GM12892 (cell line): ENCODE measurements around the gene S100A5.

Experiments used
- POLR2A ChIP-seq: IDR thresholded peaks from 2 replicates; pipeline ENCODE4 v1.6.1; 2011; ENCODE audit warnings: low read depth, low read length, control low read depth
- POLR2AphosphoS5 ChIP-seq: IDR thresholded peaks from 2 replicates; pipeline ENCODE4 v1.6.1; 2011; ENCODE audit warnings: low read depth, low read length, control low read depth
- TAF1 ChIP-seq: IDR thresholded peaks from 2 replicates; pipeline ENCODE4 v1.6.1; 2011; ENCODE audit warnings: low read depth, mild to moderate bottlenecking, control low read depth, low read length, borderline replicate concordance

DNA sequence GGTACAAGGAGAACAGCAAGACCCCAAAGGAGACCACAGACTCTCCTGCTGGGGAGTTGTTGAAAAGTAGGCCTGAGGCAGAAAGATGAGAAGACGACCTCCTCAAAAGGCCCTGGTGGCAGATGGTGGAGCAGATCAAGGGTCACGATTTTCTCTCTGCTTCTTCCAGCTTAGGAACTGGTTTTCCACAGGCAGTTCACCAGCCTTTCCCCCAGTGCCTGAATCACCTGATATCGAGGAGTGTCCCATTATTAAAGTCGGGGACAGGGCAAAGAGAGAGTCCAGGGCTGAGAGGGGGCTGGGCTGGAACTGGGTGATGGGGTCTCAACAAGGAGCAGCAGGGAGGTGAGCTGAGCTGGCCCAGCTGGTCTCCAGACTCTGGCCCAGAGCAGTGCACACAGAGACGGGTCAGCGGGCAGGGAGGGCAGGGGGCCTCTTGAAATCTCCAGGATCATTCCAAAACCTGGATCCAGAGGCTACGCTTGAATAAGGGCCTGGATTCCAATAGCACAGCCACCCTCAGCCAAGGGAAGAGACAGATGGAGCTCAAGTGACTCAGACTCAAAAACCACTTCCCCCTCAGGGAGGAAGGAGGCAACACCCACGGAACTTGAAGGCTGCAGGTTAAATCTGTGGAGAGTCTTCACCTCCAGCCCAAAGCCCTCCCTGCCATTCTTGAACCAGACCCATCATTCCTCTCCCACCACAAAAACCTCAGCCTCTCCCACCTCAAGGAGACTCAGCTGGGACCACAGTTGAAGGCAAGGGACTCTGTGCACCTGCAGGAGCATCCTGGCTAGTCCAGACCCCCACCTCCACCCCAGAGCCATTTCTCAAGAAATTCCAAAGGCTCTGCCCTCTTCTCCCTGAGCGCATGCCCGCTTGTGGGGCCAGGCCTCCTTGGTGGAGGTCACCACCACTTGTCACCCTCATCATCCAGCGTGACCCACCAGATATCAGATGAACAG lies at the start of gene S100A5:
- TF ChIP-seq POLR2A (no peak), POLR2AphosphoS5 (no peak), TAF1 (no peak)
